OCI-M1 (cell line): ENCODE data around the gene LIMA1.

Experiments
- DNase-seq: peaks from one replicate; lab custom pipeline; 2025; lab: John Stamatoyannopoulos, UW

Gene LIMA1

GRCh38 chr12:50129290-50129689, 154.0 kb downstream of the LIMA1 start:
- DNase-seq: no peak

- no peak for DNase-seq
Observed at GRCh38 chr12:50127546-50127945, 155.8 kb downstream of the LIMA1 start.
